MM.1S (cell line): ENCODE results near the gene GJC1.
A peak's percentile ranks its signal among the peaks of the same experiment; 100 is the strongest.

Experiments
- DNase-seq: peaks from one replicate; pipeline ENCODE4 v3.0.0-alpha.2; 2015
- H2AFZ ChIP-seq: fragments of 300-600 bp; sonication (generic); 2 replicates; pipeline ENCODE4 v1.6.0; 2016; ENCODE audit warnings: antibody characterized with exemption, low read length
- H3F3A ChIP-seq: fragments of 300-600 bp; sonication (generic); 2 replicates; pipeline ENCODE4 v1.6.1; 2016; ENCODE audit warnings: mild to moderate bottlenecking, antibody characterized with exemption, low read length, moderate library complexity, mixed read lengths; ENCODE audit not compliant: insufficient read depth
- H3K27ac ChIP-seq: fragments of 300-600 bp; sonication (generic); 2 replicates; pipeline ENCODE4 v1.5.1; 2016; ENCODE audit warnings: mild to moderate bottlenecking, low read length
- H3K27me3 ChIP-seq: fragments of 300-600 bp; sonication (generic); replicated peaks from 2 replicates; pipeline ENCODE4 v1.6.0; 2016; ENCODE audit warnings: low read length; ENCODE audit not compliant: insufficient read depth
- H3K36me3 ChIP-seq: fragments of 300-600 bp; sonication (generic); replicated peaks from 2 replicates; pipeline ENCODE4 v1.6.1; 2016; ENCODE audit warnings: mild to moderate bottlenecking, low read length, mixed read lengths; ENCODE audit not compliant: insufficient read depth
- H3K4me1 ChIP-seq: fragments of 300-600 bp; sonication (generic); 2 replicates; pipeline ENCODE4 v1.6.1; 2016; ENCODE audit warnings: low read length, mixed read lengths
- H3K4me2 ChIP-seq: fragments of 300-600 bp; sonication (generic); 2 replicates; pipeline ENCODE4 v1.6.0; 2016; ENCODE audit warnings: low read depth, low read length
- H3K4me3 ChIP-seq: fragments of 300-600 bp; sonication (generic); 2 replicates; pipeline ENCODE4 v1.5.1; 2016; ENCODE audit warnings: low read length, mixed read lengths
- H3K79me2 ChIP-seq: fragments of 300-600 bp; sonication (generic); 2 replicates; pipeline ENCODE4 v1.6.1; 2016; ENCODE audit warnings: mixed run types, low read length, mixed read lengths
- H3K9ac ChIP-seq: fragments of 300-600 bp; sonication (generic); 2 replicates; pipeline ENCODE4 v1.6.1; 2016; ENCODE audit warnings: low read length, mixed read lengths
- H3K9me2 ChIP-seq: fragments of 300-600 bp; sonication (generic); replicated peaks from 2 replicates; pipeline ENCODE4 v1.6.1; 2016; ENCODE audit warnings: mild to moderate bottlenecking, low read length, mixed read lengths; ENCODE audit not compliant: insufficient read depth
- H3K9me3 ChIP-seq: fragments of 300-600 bp; sonication (generic); replicated peaks from 2 replicates; pipeline ENCODE4 v1.6.1; 2016; ENCODE audit warnings: mild to moderate bottlenecking, low read length, mixed read lengths; ENCODE audit not compliant: insufficient read depth
- H4K20me1 ChIP-seq: fragments of 300-600 bp; sonication (generic); 2 replicates; pipeline ENCODE4 v1.6.1; 2016; ENCODE audit warnings: mild to moderate bottlenecking, low read length, moderate library complexity, mixed read lengths; ENCODE audit not compliant: insufficient read depth
- EZH2 ChIP-seq: fragments of 300-600 bp; sonication (generic); optimal IDR thresholded peaks from 2 replicates; pipeline ENCODE3; 2017; ENCODE audit warnings: low read depth, mild to moderate bottlenecking, antibody characterized with exemption, low read length, mixed read lengths
- EZH2phosphoT487 ChIP-seq: fragments of 300-600 bp; sonication (generic); IDR thresholded peaks from 2 replicates; pipeline ENCODE4 v1.6.1; 2018; ENCODE audit warnings: antibody characterized with exemption, low read length
- TF ChIP-seq, protein P1 (sequence below): fragments of 300-600 bp; sonication (generic); IDR thresholded peaks from 2 replicates; pipeline ENCODE4 v1.5.1; 2016; ENCODE audit warnings: antibody characterized with exemption, low read length, mixed read lengths

The GJC1 gene

DNA sequence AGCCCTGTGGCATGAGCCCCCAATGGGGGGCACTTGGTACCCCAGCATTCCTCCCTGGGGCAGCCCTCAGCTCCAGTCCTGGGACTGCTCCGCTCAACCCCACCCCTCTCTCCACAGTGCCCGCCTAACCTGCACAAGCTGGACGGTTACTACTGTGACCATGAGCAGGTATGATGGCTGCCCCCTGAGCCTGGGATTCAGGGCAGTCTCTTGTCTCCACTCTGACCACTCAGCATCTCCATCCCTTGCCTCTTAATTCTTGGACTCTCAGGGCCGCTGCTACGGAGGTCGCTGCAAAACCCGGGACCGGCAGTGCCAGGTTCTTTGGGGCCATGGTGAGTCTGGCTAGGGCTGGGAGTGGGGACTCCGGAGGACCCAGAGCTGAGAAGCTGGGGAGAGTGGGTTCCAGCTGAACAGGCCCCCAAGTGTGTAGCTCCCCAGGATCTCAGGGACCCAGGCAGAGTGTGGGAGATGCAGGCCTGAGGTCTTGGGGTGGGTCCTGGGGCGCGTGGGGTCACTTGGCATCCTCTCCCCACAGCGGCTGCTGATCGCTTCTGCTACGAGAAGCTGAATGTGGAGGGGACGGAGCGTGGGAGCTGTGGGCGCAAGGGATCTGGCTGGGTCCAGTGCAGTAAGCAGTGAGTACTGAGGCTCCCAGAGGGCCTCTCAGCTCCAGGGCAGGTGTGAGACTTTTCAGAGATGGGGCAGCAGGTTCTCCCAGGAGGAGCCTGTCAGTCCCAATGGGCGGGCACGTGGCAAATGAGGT is 53.3 kb downstream of the GJC1 start:
- Histone ChIP-seq H4K20me1 (no peaks in the 10 kb centered on the region), H3K27me3 (no peaks in the 10 kb centered on the region), H3K36me3 (no peaks in the 10 kb centered on the region), H3K4me3 (no peak overlapping the region), H3K9me3 (no peaks in the 10 kb centered on the region), H2AFZ (no peak overlapping the region), H3K79me2 (no peaks in the 10 kb centered on the region), H3K4me1 (peaks cover 6% of the 10 kb centered on the region; the same call in 1 of the 2 replicates), H3K27ac (no peak overlapping the region), H3K9me2 (no peaks in the 10 kb centered on the region), H3F3A (peaks cover 5% of the 10 kb centered on the region), H3K9ac (no peak overlapping the region; the same call in 1 of the 2 replicates), H3K4me2 (peak overlapping the region; percentile 91; the same call in 1 of the 2 replicates)
- DNase-seq: no peak
- TF ChIP-seq EZH2 (no peak), EZH2phosphoT487 (no peak)
- TF ChIP-seq, protein P1, sequence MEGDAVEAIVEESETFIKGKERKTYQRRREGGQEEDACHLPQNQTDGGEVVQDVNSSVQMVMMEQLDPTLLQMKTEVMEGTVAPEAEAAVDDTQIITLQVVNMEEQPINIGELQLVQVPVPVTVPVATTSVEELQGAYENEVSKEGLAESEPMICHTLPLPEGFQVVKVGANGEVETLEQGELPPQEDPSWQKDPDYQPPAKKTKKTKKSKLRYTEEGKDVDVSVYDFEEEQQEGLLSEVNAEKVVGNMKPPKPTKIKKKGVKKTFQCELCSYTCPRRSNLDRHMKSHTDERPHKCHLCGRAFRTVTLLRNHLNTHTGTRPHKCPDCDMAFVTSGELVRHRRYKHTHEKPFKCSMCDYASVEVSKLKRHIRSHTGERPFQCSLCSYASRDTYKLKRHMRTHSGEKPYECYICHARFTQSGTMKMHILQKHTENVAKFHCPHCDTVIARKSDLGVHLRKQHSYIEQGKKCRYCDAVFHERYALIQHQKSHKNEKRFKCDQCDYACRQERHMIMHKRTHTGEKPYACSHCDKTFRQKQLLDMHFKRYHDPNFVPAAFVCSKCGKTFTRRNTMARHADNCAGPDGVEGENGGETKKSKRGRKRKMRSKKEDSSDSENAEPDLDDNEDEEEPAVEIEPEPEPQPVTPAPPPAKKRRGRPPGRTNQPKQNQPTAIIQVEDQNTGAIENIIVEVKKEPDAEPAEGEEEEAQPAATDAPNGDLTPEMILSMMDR: no peak

DNA sequence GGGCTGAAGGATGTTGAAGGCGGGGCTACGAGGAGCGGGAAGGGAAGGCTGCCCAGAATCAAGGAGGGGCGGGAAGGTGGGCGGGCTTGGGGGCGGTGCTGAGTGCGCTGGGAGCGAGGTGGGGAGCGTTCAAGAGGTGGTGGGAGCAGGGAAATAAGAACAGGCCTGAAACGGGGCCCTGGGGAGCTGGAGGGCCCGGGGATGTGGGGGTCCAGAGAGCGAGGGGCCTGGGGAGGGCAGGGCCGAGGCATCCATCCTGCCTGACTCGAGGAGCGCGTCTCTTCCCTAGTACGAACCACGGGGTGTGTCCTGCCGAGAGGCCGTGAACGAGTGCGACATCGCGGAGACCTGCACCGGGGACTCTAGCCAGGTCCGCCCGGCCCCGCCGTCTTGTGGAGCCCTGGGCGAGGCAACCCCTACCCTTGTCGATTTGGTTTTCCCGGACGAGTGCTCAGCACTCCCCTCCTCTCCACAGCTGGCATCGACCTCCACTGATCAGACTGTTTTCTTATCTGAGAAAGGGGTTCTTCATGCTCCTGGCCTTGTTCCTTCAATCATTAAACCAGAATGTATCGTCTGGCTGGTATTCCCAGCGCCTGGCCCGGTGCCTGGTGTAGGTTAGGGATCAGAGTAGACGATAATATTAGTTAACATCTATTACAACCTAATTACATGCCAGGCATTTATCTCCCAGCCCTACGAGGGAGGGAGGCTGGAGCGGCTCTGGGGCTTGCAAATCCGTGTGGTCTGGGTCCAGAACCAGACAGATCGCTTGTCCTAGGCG is 54.1 kb downstream of the GJC1 start:
- Histone ChIP-seq H3K27ac (no peak overlapping the region), H3K4me2 (peak overlapping the region; percentile 91), H3K27me3 (0 out of 2 replicates have a peak, but pooled peaks cover 6% of the 10 kb centered on the region), H3F3A (peaks cover 5% of the 10 kb centered on the region), H3K9ac (peak overlapping the region; percentile 38; the same call in 1 of the 2 replicates), H3K9me3 (no peaks in the 10 kb centered on the region), H3K4me3 (peak overlapping the region; percentile 64), H3K4me1 (peaks cover 6% of the 10 kb centered on the region; the same call in 1 of the 2 replicates), H3K79me2 (no peaks in the 10 kb centered on the region), H3K36me3 (no peaks in the 10 kb centered on the region), H2AFZ (peak overlapping the region; percentile 60), H4K20me1 (no peaks in the 10 kb centered on the region), H3K9me2 (no peaks in the 10 kb centered on the region)
- no peak for DNase-seq
- TF ChIP-seq, protein P1: no peak
- TF ChIP-seq EZH2phosphoT487 (no peak), EZH2 (no peak)

DNA sequence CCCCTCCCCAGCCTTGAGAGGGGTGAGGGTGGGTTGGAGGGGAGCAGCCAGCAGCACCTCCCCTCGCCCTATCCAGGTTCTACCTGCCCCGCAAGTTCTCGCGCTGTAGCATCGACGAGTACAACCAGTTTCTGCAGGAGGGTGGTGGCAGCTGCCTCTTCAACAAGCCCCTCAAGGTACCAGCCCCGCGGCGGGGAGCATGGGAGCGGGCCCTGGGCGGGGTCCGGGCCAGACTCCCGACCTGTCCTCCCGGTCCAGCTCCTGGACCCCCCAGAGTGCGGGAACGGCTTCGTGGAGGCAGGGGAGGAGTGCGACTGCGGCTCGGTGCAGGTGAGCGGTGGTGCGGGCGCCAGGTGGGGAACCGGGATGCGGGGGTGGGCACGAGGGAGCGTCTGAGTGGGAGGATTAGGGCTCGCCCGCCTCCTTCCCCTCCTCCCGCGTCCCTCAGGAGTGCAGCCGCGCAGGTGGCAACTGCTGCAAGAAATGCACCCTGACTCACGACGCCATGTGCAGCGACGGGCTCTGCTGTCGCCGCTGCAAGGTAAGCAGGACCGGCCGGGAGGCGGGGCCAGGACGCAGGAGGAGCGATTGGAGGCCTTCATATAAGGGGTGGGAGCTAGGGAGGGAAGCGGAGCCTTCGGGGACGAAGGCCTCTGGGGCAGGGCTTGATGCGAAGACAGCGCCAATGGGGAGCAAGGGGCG is 54.8 kb downstream of the GJC1 start:
- Histone ChIP-seq H3K4me2 (peak overlapping the region; percentile 91), H3K27ac (peak overlapping the region; percentile 12; the same call in 1 of the 2 replicates), H3K36me3 (no peaks in the 10 kb centered on the region), H3K4me3 (peak overlapping the region; percentile 65), H3K27me3 (0 out of 2 replicates have a peak, but pooled peaks cover 6% of the 10 kb centered on the region), H3K9me2 (no peaks in the 10 kb centered on the region), H2AFZ (peak overlapping the region; percentile 93), H3F3A (peaks cover 5% of the 10 kb centered on the region), H3K4me1 (peaks cover 6% of the 10 kb centered on the region; the same call in 1 of the 2 replicates), H3K79me2 (no peaks in the 10 kb centered on the region), H3K9ac (peak overlapping the region; percentile 45; the same call in 1 of the 2 replicates), H4K20me1 (no peaks in the 10 kb centered on the region), H3K9me3 (no peaks in the 10 kb centered on the region)
- peak; percentile 99 for DNase-seq
- TF ChIP-seq EZH2 (no peak), EZH2phosphoT487 (no peak)
- TF ChIP-seq, protein P1: no peak
